ENCODE data around the gene KCTD5.
"Not testable (repeated sequence)": the region's sequence is repeated elsewhere in the genome, so short reads cannot be mapped to it uniquely, and the experiment has no call there.

KCTD5 gene

GRCh38 chr16:2673066-2673999 lies 9.0 kb upstream of the KCTD5 start:
- peak; percentile 93 for DNase-seq

- no peak for DNase-seq
Observed at GRCh38 chr16:2675021-2675420, 7.3 kb upstream of the KCTD5 start.

- no peak for DNase-seq
Observed at GRCh38 chr16:2675714-2676113, 6.6 kb upstream of the KCTD5 start.

GRCh38 chr16:2676937-2677336 lies 5.4 kb upstream of the KCTD5 start:
- not testable (repeated sequence) for DNase-seq

- DNase-seq = not testable (repeated sequence)
Observed at GRCh38 chr16:2678206-2678965, 3.9 kb upstream of the KCTD5 start.

GRCh38 chr16:2679902-2680301 lies 2.4 kb upstream of the KCTD5 start:
- not testable (repeated sequence) for DNase-seq

GRCh38 chr16:2680360-2680759 lies 2.0 kb upstream of the KCTD5 start:
- not testable (repeated sequence) for DNase-seq

- DNase-seq = not testable (repeated sequence)
Observed at GRCh38 chr16:2683041-2683440, 718 bp downstream of the KCTD5 start.

- DNase-seq = not testable (repeated sequence)
Observed at GRCh38 chr16:2686075-2686474, 3.8 kb downstream of the KCTD5 start.

GRCh38 chr16:2686912-2687507 lies 4.7 kb downstream of the KCTD5 start:
- DNase-seq = no peak

- DNase-seq = no peak
Observed at GRCh38 chr16:2687531-2688308, 5.4 kb downstream of the KCTD5 start.

GRCh38 chr16:2689422-2689821 lies 7.1 kb downstream of the KCTD5 start:
- not testable (repeated sequence) for DNase-seq

- DNase-seq = no peak
Observed at GRCh38 chr16:2689968-2690801, 7.9 kb downstream of the KCTD5 start.

GRCh38 chr16:2690852-2691251 lies 8.5 kb downstream of the KCTD5 start:
- DNase-seq = no peak

GRCh38 chr16:2691491-2692248 lies 9.3 kb downstream of the KCTD5 start:
- DNase-seq = no peak

GRCh38 chr16:2692251-2692947 lies 10.1 kb downstream of the KCTD5 start:
- DNase-seq = no peak

- no peak for DNase-seq
Observed at GRCh38 chr16:2692948-2693651, 10.8 kb downstream of the KCTD5 start.

- DNase-seq = not testable (repeated sequence)
Observed at GRCh38 chr16:2696601-2697250, 14.4 kb downstream of the KCTD5 start.

- DNase-seq = no peak
Observed at GRCh38 chr16:2697401-2697948, 15.2 kb downstream of the KCTD5 start.
